SIG-M5 treated with dmso at 0.1 percent for 504 hours (cell line): Measurements from ENCODE around the gene DDTL.
"Not testable (repeated sequence)": the region's sequence is repeated elsewhere in the genome, so short reads cannot be mapped to it uniquely, and the experiment has no call there.

Experiments
- DNase-seq: peaks from one replicate; lab custom pipeline; 2025; ENCODE audit not compliant: unreplicated experiment; lab: John Stamatoyannopoulos, UW

Gene DDTL

DNA sequence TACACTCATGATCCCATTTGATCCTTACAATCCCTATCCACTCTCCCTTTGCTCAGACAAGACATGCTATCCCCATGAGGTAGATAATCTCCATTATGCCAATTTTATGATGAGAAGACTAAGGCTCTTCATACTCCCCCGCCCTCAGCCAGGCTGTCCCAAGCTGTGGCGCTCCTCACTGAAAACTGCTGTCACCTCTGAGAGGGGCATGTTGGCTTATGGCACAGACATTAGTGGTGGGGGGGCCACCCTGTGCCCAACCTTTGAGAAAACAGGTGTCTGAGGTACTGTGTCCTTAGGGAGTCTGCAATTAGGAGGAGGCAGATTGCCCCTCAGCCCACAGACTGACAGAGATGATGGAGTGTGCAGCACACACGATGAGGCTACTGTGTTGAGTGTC lies 2.4 kb downstream of the DDTL start:
- no peak for DNase-seq

GRCh38 chr22:23970201-23970641 lies 3.5 kb downstream of the DDTL start:
- DNase-seq: no peak

- no peak for DNase-seq
Measured at GRCh38 chr22:23970816-23971486, 4.3 kb downstream of the DDTL start.

GRCh38 chr22:23971927-23972326 lies 5.2 kb downstream of the DDTL start:
- not testable (repeated sequence) for DNase-seq

- not testable (repeated sequence) for DNase-seq
Measured at GRCh38 chr22:23974345-23974744, 7.7 kb downstream of the DDTL start, which contains the start of gene DDT. DDT (minus strand) TSS chr22:23974441; CDS start chr22:23974414, 27 bp downstream.

DNA sequence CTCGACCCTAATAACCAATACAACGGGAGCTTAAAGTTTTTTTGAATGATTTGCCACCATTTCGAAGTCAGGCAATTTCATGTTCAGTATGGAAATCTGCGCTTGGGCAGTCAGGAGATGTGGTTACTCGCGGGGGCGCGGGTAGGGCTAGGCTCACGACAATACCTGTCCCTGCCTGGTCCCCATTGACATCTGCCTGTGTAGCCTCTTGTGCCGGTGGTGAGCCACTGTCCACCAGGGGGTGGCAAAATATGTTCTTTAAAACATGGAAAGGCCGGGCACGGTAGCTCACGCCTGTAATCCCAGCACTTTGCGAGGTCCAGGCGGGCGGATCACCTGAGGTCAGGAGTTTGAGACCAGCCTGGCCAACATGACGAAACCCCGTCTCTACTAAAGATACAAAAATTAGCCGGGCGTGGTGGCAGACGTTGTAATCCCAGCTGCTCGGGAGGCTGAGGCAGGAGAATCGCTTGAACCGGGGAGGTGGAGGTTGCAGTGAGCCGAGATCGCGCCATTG lies 8.2 kb downstream of the DDTL start:
- not testable (repeated sequence) for DNase-seq

GRCh38 chr22:23977304-23977703 lies 10.6 kb downstream of the DDTL start:
- not testable (repeated sequence) for DNase-seq

- not testable (repeated sequence) for DNase-seq
Measured at GRCh38 chr22:23979557-23980240, 13.0 kb downstream of the DDTL start, which contains the start of gene GSTT2. GSTT2 (plus strand) TSS chr22:23980134.

DNA sequence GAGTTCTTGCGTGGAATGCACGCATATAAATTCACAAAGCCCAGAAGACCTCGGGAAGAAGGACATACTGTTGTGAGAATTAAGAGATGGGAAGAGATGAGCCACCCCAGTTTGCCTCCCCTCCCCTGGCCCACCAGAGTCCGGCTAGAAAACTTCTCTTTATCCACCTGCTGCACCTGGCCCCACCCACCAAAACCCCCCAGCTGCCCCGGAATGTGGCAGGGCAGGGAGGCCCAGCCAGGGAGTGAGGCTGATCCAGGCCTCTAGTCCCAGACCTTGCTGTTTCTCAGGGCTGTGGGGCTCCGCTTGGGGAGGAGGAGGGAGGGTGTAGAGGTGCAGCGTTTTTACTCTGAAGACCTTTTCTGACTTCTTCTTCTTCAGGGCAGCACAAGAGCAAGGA lies 13.9 kb downstream of the DDTL start:
- DNase-seq: not testable (repeated sequence)

DNA sequence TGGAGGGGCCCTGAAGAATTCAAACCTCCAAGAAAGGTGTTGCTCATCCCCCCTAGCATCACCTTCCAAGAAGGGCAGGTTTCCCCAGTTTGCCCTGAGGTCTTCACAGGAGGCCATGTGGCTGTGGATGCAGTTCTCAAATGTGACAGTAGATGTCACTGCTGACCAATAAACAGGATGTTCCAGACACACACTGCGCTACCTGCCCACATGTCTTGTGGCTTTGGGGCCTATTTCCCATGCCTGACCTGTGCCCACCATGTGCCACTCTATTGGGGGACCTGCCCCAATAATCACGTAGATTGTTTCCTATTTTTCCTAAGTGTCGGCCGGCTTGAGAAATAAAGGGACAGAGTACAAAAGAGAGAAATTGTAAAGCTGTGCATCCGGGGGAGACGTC lies 17.7 kb downstream of the DDTL start:
- no peak for DNase-seq

DNA sequence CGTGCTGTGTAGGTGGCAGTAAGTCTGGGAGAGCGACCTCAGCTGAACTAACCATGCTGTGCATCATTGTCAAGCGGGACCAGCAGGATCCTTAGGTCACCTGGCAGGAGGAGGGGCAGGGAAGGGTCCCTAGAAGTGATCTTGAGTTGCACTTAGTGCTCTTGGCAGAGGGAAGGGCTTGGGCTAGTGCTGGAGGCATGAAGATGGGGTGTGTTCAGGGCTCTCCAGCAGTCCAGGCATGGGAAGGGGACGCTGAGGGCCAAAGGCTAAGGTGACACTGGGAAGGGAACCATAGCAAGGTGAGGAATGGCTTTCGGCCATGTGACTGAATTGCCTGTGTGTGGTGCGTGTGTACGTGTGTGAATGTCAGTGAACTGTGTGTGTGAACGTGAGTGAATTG lies 19.4 kb downstream of the DDTL start:
- not testable (repeated sequence) for DNase-seq

DNA sequence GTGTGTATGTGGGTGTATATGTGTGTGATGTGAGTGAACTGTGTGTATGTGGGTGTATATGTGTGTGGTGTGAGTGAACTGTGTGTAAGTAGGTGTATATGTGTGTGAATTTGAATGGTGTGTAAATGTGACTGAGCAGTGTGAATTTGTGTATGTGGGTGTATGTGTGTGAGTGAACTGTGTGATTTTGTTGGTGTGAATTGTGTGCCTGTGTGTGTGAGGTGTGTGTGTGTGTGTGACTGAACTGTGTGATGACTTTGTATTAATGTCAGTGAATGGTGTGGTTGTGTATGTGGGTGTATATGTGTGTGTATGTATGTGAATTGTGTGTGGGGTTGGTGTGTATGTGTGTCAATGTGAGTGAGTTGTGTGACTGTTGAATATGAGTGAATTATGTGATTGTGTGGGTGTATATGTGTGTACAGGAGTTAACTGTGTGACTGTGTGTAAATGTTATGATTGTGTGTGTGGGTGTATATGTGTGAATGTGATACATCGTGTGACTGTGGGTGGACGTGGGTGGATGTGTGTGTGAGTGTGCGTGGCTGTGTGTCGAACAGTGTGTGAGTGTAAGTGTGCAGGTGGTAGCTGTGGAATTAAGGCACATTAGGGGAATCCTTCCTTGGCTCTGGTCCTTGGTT lies 20.0 kb downstream of the DDTL start:
- DNase-seq: not testable (repeated sequence)

DNA sequence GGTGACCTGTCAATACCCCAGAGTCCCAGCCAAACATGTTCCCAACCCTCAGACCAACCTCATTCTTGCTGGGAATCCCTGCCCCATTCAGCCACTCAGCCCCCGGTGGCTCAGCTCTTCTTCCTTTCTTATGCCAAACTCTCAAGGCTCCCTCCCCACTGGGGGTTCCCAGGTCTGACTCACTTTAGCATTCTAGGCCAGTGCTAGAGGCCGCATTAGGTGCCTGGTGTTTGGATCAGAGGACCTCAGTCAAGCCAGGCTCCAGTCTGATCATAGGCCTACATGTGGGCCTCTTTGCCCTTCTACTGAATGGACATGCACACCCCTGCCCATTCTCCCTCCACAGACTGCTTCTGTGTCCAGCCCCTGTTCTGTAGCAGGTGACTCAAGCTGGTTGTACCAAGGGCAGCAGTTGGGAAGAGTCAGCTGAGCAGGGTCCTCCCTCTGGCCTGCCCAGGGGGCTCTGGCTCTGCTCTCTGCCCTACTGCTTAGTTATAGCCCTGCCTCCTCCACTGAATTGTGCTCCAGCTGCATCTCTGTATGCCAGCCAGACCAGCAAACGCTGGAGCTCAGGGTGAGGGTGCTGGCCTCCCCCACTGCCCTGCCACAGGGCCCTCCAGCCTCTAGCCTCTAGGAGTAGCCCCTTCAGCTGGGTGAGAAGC lies 23.0 kb downstream of the DDTL start:
- not testable (repeated sequence) for DNase-seq

- not testable (repeated sequence) for DNase-seq
Measured at GRCh38 chr22:23993080-23993479, 26.4 kb downstream of the DDTL start.

DNA sequence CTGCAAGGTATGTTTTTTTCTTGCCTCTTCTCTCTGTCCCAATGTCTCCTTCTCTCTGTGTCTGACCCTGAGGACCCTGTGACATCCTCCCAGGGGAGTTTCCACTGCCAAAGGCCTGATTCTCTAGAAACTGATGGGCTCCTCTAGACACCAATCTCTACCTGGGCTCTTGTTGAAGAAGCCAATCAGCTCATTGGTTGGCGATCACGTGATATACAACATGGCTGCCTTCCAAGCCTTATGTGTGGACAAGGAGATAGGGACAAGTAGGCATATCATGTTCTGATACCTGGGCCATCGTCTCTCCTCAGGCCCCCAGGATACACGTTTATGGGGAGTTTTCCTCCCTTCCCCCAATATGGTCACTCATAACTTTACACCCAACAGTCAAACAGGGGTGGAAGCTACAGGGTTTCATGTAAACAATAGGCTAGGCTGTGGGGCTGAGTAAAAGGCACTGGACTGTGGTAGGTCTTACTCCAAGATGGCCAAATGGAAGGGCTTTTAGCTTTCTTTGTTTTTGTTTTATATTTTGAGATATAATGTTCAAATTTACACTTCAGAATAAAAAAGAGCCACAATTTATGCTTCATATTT lies 27.0 kb downstream of the DDTL start:
- not testable (repeated sequence) for DNase-seq

DNA sequence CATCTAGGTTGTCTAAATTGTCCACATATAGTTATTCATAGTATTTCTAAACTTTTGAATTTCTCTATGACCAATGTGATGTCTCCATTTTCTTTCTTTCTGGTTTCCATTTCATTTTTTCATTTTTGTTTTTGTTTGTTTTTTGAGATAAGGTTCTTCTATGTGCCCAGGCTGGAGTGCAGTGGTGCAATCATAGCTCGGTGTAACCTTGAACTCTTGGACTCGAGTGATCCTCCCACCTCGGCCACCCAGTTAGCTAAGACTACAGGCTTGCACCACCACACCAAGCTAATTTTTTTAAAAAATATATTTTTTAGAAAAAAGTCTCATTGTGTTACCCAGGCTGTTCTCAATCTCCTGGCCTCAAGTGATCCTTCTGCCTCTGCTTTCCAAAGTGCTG lies 30.4 kb downstream of the DDTL start:
- DNase-seq: no peak

DNA sequence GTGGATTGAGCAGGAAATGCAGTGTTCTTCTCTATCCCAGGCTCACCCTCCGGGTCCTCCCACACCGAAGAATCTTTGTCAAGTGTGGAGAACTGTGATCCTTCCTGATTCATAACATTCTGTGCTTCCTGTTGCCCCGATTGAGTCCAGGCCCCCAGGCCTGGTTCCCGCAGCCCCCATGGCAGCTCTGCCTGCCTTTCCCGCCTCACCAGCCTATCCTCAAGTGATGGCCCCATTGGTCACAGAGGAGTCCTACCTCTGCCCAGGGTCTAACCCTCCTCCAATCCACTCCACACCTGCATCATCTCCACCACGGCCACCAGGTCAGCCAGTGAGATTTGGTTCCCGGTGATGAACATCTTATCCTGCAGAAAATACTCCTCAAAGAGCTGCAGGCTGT lies 33.1 kb downstream of the DDTL start:
- DNase-seq: not testable (repeated sequence)

- DNase-seq: no peak
Measured at GRCh38 chr22:24001314-24001713, 34.6 kb downstream of the DDTL start.

GRCh38 chr22:24002272-24002671 lies 35.6 kb downstream of the DDTL start:
- no peak for DNase-seq

DNA sequence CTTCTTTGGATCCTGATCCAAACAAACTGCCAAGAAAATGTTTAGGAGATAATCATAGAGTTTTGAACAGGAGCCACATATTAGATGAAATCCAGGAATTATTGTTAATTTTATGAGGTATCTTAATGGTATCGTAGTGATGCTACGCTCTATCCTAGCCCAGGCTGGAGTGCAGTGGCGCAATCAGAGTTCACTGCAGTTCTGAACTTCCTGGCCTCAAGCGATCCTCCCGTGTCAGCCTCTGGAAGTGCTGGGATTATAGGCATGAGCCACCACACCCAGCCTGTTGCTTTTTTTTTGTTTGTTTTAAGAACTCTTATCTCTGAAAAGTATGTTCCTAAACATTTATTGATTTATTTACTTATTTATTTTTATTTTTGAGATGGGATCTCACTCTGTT lies 36.2 kb downstream of the DDTL start:
- DNase-seq: no peak

DNA sequence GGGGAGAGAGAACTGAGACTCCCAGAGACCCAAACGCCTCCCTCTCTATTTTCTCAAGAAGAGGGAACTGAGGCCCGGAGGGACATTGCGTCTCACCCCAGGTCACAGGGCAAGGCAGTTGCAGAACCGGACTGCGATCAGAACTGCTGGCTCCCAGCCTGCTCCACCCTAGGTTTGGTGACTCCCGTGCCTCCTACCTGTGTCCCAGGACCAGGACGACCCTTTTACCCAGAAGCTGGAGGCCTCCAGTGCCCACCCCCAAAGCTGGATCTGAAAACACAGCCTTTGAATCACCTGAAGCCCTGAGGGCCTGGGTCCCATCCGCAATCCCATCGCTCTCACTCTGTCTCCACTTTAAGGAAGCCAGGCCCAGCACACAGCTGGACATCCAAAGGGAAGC lies 37.2 kb downstream of the DDTL start:
- no peak for DNase-seq
